ENCODE measurements around the gene ZNF619.
"Not testable (repeated sequence)": the region's sequence is repeated elsewhere in the genome, so short reads cannot be mapped to it uniquely, and the experiment has no call there.

The ZNF619 gene

DNA sequence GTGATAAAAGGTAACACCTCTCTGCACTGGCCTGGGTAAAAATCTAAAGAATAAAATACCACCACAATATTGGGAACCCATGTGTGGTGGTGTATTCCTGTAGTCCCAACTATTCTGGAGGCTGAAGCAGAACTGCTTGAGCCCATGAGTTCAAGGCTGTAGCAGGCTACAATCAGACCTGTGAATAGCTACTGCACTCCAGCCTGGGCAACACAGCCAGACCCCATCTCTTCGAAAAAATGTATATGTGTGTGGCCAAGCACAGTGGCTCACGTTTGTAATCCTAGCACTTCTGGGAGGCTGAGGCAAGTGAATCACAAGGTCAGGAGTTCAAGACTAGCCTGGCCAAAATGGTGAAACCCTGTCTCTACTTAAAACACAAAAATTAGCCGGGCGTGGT, 21.6 kb upstream of the ZNF619 start:
- H3K27me3 ChIP-seq (ENCODE audit: control insufficient read depth, insufficient read depth, low read length) = no peaks in the 10 kb centered on the region
- no peak overlapping the region for H3K4me3 ChIP-seq (ENCODE audit: low read length)
- peaks cover 17% of the 10 kb centered on the region for H3K4me1 ChIP-seq (ENCODE audit: control insufficient read depth, insufficient read depth, low read length)
- H3K9ac ChIP-seq (ENCODE audit: low read depth, low read length) = no peak overlapping the region
- H3K9me3 ChIP-seq (replicated peaks; ENCODE audit: low read length) = no peaks in the 10 kb centered on the region
- H3K36me3 ChIP-seq (ENCODE audit: insufficient read depth, low read length) = peaks cover 28% of the 10 kb centered on the region
- H3K4me2 ChIP-seq (ENCODE audit: low read length) = no peak overlapping the region

DNA sequence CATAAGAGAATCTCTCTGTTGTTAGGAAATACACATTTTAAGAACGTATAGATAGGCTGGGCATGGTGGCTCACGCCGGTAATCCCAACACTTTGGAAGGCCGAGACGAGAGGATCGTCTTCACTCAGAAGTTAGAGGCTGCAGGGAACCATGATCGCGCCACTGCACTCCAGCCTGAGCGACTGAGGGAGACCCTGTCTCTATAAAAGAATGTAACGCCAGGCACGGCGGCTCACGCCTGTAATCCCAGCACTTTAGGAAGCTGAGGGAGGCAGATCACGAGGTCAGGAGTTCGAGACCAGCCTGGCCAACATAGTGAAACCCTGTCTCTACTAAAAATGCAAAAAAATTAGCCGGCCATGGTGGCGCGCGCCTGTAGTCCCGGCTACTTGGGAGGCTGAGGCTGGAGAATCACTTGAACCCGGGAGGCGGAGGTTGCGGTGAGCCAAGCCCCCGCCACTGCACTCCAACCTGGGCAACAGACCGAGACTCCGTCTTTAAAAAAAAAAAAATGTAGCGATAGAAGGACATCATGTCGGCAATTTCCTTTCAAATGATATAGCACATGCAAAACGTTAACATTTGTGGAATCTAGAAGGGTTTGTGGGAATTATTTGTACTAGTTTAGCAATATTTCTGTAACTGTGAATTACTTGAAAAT, 20.5 kb upstream of the ZNF619 start:
- H3K9me3 ChIP-seq (replicated peaks; ENCODE audit: low read length) = no peaks in the 10 kb centered on the region
- H3K4me3 ChIP-seq (ENCODE audit: low read length) = peak overlapping the region; percentile 98
- peaks cover 39% of the 10 kb centered on the region for H3K36me3 ChIP-seq (ENCODE audit: insufficient read depth, low read length)
- H3K4me1 ChIP-seq (ENCODE audit: control insufficient read depth, insufficient read depth, low read length) = peaks cover 17% of the 10 kb centered on the region
- H3K4me2 ChIP-seq (ENCODE audit: low read length) = peak overlapping the region; percentile 80
- H3K9ac ChIP-seq (ENCODE audit: low read depth, low read length) = peak overlapping the region; percentile 100
- no peaks in the 10 kb centered on the region for H3K27me3 ChIP-seq (ENCODE audit: control insufficient read depth, insufficient read depth, low read length)

DNA sequence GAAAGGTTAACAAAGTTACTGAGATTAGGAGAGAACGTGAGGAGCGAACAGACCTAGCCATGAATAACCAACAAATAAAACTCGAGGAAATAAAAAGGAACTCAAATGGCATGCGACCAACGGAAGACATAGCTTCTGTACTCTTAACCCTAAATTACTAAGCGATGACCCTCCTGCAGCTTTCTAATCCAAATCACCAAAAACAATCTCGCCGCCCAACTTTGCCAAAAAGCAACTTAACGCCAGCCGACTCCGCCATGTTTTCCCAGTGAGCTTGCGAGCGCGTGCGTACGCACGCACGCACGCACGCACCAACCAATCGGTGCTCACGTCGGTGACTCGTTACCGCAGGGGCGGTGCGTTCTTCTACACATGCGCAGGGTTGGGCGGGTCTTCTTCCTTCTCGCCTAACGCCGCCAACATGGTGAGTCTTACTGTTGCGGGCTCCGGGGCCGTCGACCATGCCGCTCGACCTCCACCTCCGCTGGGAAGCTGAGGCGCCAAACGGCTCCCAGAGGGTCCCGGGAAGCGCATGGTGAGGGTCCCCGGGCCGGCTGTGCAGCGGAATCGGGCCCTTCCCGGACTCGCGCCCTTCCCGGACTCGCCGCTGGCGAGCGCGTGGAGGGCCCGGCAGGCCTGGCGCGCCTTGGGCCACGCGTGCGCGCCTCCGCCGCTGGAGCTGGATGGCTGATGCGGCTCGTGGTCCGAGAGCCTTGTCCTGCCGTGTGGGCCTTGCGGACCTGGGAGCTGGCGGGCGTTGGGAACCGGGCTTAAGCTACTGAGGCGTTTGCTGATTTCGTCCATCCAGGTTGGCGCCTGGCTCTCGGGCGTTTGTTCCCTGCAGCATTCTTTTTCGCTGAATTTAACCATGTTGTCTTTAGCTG, 19.7 kb upstream of the ZNF619 start, which contains the start of gene RPL14:
Gene RPL14 (plus strand): TSS at position 400 of the 884 bp plus-strand sequence. CDS start 133 bp downstream, at position 533.
- Histone ChIP-seq H3K4me2 (ENCODE audit: low read length) (peak within 1 kb of the TSS; percentile 99), H3K4me3 (ENCODE audit: low read length) (peak within 1 kb of the TSS; percentile 98)

DNA sequence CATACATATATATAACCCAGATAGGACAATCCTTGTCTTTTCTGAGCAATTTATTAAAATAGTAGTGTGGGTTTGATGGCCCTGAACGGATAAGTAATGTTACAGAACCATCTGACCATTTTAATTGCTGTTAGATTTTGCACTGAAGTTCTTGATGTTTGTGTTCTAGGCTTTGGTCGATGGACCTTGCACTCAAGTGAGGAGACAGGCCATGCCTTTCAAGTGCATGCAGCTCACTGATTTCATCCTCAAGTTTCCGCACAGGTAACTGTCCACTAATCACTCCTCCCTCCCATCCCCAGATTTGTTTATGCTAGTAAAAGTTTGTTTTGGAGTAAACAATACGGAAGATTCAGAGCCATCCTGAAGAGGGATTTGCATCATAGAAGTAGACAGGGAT, 18.4 kb upstream of the ZNF619 start:
- no peaks in the 10 kb centered on the region for H3K27me3 ChIP-seq (ENCODE audit: control insufficient read depth, insufficient read depth, low read length)
- no peaks in the 10 kb centered on the region for H3K9me3 ChIP-seq (replicated peaks; ENCODE audit: low read length)
- H3K4me2 ChIP-seq (ENCODE audit: low read length) = peak overlapping the region; percentile 99
- peak overlapping the region; percentile 98 for H3K4me3 ChIP-seq (ENCODE audit: low read length)
- peak overlapping the region; percentile 100 for H3K9ac ChIP-seq (ENCODE audit: low read depth, low read length)
- H3K4me1 ChIP-seq (ENCODE audit: control insufficient read depth, insufficient read depth, low read length) = peaks cover 9% of the 10 kb centered on the region
- H3K36me3 ChIP-seq (ENCODE audit: insufficient read depth, low read length) = peaks cover 56% of the 10 kb centered on the region

More for the DNA sequence above, 19.7 kb upstream of the ZNF619 start, which contains the start of gene RPL14:
- Histone ChIP-seq H3K9ac (ENCODE audit: low read depth, low read length) (peak within 1 kb of the TSS; percentile 100), H3K4me1 (ENCODE audit: control insufficient read depth, insufficient read depth, low read length) (peaks cover 14% of the 10 kb centered on the region), H3K9me3 (replicated peaks; ENCODE audit: low read length) (no peaks in the 10 kb centered on the region), H3K27me3 (ENCODE audit: control insufficient read depth, insufficient read depth, low read length) (no peaks in the 10 kb centered on the region), H3K36me3 (ENCODE audit: insufficient read depth, low read length) (peaks cover 45% of the 10 kb centered on the region)

DNA sequence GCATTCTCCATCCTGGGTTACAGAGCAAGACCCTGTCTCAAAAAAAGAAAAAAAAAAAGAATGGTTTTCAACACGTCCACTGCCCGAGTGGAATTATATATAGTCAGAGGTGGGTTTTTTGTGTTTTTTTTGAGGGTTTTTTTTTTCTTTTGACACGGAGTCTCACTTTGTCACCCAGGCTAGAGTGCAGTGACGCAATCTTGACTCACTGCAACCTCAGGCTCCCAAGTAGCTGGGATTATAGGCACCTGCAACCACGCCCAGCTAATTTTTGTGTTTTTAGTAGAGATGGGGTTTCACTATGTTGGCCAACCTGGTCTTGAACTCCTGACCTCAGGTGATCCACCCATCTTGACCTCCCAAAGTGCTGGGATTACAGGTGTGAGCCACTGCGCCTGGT, 16.4 kb upstream of the ZNF619 start:
- H3K9me3 ChIP-seq (replicated peaks; ENCODE audit: low read length); H3K9ac ChIP-seq (ENCODE audit: low read depth, low read length); H3K4me3 ChIP-seq (ENCODE audit: low read length); H3K27me3 ChIP-seq (ENCODE audit: control insufficient read depth, insufficient read depth, low read length); H3K4me1 ChIP-seq (ENCODE audit: control insufficient read depth, insufficient read depth, low read length): not testable (repeated sequence)
- peak overlapping the region; percentile 3 for H3K4me2 ChIP-seq (ENCODE audit: low read length)
- H3K36me3 ChIP-seq (ENCODE audit: insufficient read depth, low read length) = peaks cover 75% of the 10 kb centered on the region

DNA sequence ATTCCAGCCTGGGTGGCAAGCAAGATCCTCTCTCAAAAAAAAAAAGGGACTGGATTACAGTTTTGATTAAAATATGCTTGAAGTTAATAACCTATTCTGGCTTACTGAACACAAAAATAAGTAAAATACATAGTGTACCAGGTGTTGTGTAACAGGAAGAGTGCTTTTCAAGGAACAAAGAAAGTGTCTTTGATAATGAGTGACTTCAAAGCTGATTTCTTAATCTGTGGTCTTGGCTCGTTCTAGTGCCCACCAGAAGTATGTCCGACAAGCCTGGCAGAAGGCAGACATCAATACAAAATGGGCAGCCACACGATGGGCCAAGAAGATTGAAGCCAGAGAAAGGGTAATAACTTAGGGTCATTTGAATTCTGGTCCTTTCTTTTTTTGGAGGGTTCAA, 15.8 kb upstream of the ZNF619 start:
- no peaks in the 10 kb centered on the region for H3K27me3 ChIP-seq (ENCODE audit: control insufficient read depth, insufficient read depth, low read length)
- H3K4me3 ChIP-seq (ENCODE audit: low read length) = no peak overlapping the region
- peaks cover 9% of the 10 kb centered on the region for H3K4me1 ChIP-seq (ENCODE audit: control insufficient read depth, insufficient read depth, low read length)
- H3K4me2 ChIP-seq (ENCODE audit: low read length) = no peak overlapping the region
- H3K36me3 ChIP-seq (ENCODE audit: insufficient read depth, low read length) = peaks cover 77% of the 10 kb centered on the region
- no peak overlapping the region for H3K9ac ChIP-seq (ENCODE audit: low read depth, low read length)
- H3K9me3 ChIP-seq (replicated peaks; ENCODE audit: low read length) = no peaks in the 10 kb centered on the region

DNA sequence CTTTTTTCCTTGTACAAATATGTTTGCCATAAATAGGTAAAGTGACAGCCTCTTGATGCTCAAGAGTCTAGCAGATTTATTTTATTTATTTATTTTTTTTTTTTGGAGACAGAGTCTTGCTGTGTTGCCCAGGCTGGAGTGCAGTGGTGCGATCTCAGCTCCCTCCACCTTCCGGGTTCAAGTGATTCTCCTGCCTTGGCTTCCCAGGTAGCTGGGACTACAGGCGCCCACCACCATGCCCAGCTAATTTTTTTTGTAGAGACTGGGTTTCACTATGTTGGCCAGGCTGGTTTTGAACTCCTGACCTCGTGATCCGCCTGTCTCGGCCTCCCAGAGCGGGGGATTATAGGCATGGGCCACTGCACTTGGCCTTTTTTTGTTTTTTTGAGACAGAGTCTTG, 14.1 kb upstream of the ZNF619 start:
- not testable (repeated sequence) for H3K4me2 ChIP-seq (ENCODE audit: low read length); H3K4me3 ChIP-seq (ENCODE audit: low read length); H3K9me3 ChIP-seq (replicated peaks; ENCODE audit: low read length); H3K27me3 ChIP-seq (ENCODE audit: control insufficient read depth, insufficient read depth, low read length); H3K4me1 ChIP-seq (ENCODE audit: control insufficient read depth, insufficient read depth, low read length); H3K9ac ChIP-seq (ENCODE audit: low read depth, low read length)
- peaks cover 73% of the 10 kb centered on the region for H3K36me3 ChIP-seq (ENCODE audit: insufficient read depth, low read length)

DNA sequence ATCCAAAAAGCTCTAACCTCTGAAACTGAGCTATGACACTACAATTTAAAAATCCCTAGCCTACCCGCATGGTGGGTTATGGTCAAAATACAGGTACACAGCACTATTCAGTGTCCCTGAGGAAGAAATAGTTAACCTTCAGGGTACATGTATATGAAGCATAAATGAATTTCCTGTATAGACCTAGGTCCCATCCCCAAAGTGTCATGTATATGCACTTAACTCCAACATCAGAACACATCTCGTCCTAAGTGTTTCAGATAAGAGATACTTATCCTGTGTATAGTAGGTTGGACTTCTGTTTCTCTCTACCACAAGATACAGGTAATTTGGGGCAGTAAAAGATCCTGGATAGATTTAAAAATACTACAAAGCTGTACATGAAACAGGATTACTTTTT, 13.3 kb upstream of the ZNF619 start:
- Histone ChIP-seq H3K4me2 (ENCODE audit: low read length) (no peak overlapping the region), H3K9me3 (replicated peaks; ENCODE audit: low read length) (no peaks in the 10 kb centered on the region), H3K4me3 (ENCODE audit: low read length) (no peak overlapping the region), H3K36me3 (ENCODE audit: insufficient read depth, low read length) (peaks cover 66% of the 10 kb centered on the region), H3K9ac (ENCODE audit: low read depth, low read length) (no peak overlapping the region), H3K4me1 (ENCODE audit: control insufficient read depth, insufficient read depth, low read length) (peaks cover 2% of the 10 kb centered on the region), H3K27me3 (ENCODE audit: control insufficient read depth, insufficient read depth, low read length) (no peaks in the 10 kb centered on the region)

DNA sequence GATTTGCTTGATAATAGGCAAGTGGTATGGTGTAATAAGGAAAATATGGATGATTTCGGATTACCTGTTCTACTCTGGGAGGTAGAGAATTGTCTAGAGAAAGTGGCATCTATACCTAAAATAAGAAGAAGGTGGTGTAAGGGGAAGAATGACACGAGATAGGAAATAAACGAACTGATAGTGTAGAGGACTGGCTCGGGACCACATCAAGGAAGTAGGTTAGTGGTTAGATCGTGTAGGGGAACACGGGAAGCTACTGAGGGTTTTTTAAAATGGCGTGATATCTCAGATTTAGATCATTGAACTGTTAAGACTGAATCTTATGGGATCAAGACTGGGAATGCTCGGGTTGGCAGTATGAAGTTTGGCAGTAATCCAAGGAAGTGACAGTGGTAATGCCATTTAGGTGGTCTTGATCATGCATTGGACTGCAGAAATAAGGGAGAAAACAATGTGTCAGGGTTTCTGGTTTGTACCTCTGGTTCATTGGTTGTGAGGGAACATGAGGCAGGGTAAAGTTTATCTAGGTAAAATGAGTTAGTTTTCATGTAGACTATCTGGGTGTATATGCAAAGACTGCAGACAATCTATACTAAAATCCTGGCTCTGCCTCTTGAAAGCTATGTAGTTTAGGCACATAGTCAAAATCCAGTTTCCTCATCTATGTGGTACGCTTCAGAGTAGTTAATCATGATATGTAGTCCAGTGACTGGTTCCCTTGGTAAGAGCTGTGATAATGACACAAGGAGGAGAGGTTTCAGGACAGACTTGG, 12.4 kb upstream of the ZNF619 start:
- Histone ChIP-seq H3K36me3 (ENCODE audit: insufficient read depth, low read length) (peaks cover 56% of the 10 kb centered on the region), H3K4me1 (ENCODE audit: control insufficient read depth, insufficient read depth, low read length) (no peaks in the 10 kb centered on the region), H3K9ac (ENCODE audit: low read depth, low read length) (no peak overlapping the region), H3K27me3 (ENCODE audit: control insufficient read depth, insufficient read depth, low read length) (no peaks in the 10 kb centered on the region), H3K4me3 (ENCODE audit: low read length) (no peak overlapping the region), H3K4me2 (ENCODE audit: low read length) (no peak overlapping the region), H3K9me3 (replicated peaks; ENCODE audit: low read length) (no peaks in the 10 kb centered on the region)

DNA sequence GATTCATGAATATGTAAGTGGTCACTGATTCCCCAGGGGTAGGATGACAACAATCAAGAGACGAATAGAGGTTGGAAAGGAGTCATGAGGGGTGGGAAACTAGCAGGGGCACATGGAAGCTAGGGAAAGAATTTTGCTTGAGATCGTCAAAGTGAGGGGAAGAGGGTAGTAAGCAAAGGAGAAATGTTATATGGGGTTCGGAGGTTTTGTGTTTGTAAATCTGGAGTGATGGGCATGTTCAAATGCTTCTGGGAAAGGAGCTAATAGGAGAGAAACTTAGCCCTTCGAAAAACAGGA, 11.9 kb upstream of the ZNF619 start:
- no peaks in the 10 kb centered on the region for H3K4me1 ChIP-seq (ENCODE audit: control insufficient read depth, insufficient read depth, low read length)
- no peak overlapping the region for H3K4me3 ChIP-seq (ENCODE audit: low read length)
- H3K27me3 ChIP-seq (ENCODE audit: control insufficient read depth, insufficient read depth, low read length) = no peaks in the 10 kb centered on the region
- H3K9ac ChIP-seq (ENCODE audit: low read depth, low read length) = no peak overlapping the region
- no peaks in the 10 kb centered on the region for H3K9me3 ChIP-seq (replicated peaks; ENCODE audit: low read length)
- H3K36me3 ChIP-seq (ENCODE audit: insufficient read depth, low read length) = peaks cover 51% of the 10 kb centered on the region
- H3K4me2 ChIP-seq (ENCODE audit: low read length) = no peak overlapping the region

DNA sequence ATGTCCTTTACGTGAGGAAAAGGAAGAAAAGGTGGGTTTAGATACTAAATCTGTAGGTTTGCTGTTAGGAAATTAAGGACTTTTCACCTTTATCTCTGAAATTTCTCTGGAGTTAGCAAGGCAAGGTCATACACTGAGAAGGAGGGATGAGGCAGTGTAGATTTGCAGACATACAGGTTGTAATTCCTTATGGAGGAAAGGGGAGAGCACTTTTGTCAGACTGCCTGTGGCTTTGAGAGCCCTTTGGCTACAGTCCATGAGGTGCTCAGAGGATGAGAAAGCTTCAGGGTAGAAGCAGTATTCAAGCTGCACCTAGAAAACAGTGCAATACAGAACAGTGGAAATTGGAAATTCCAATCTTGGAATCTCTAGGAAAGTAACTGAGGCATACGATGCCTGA, 11.5 kb upstream of the ZNF619 start:
- H3K4me3 ChIP-seq (ENCODE audit: low read length) = no peak overlapping the region
- no peaks in the 10 kb centered on the region for H3K27me3 ChIP-seq (ENCODE audit: control insufficient read depth, insufficient read depth, low read length)
- peaks cover 47% of the 10 kb centered on the region for H3K36me3 ChIP-seq (ENCODE audit: insufficient read depth, low read length)
- H3K4me2 ChIP-seq (ENCODE audit: low read length) = no peak overlapping the region
- H3K4me1 ChIP-seq (ENCODE audit: control insufficient read depth, insufficient read depth, low read length) = no peaks in the 10 kb centered on the region
- H3K9ac ChIP-seq (ENCODE audit: low read depth, low read length) = no peak overlapping the region
- no peaks in the 10 kb centered on the region for H3K9me3 ChIP-seq (replicated peaks; ENCODE audit: low read length)

Measured in skeletal muscle satellite cell (primary cell).